Measurements from ENCODE around the gene NIPAL3.
"Not testable (repeated sequence)": the region's sequence is repeated elsewhere in the genome, so short reads cannot be mapped to it uniquely, and the experiment has no call there.

NIPAL3 gene

DNA sequence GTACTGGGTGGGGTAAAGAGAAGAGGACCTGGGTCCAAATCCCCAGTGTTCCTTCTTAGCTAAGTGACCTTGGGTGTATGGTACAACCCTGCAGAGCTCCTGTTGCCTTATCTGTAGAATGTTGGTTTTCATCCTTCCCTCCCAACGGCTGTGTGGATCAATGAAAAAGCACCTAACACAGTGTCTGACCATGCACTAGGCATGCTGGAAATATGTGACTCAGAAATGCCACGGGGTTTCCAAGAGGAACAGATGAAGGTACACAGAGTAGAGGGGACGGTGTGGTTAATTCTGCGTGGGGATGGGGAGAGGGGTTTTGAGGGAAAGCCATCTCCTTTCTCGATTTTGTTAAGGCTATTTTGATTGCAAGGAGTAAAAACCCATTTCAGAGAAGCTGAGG lies 8.6 kb downstream of the NIPAL3 start:
- DNase-seq (ENCODE audit: low spot score) = no peak

DNA sequence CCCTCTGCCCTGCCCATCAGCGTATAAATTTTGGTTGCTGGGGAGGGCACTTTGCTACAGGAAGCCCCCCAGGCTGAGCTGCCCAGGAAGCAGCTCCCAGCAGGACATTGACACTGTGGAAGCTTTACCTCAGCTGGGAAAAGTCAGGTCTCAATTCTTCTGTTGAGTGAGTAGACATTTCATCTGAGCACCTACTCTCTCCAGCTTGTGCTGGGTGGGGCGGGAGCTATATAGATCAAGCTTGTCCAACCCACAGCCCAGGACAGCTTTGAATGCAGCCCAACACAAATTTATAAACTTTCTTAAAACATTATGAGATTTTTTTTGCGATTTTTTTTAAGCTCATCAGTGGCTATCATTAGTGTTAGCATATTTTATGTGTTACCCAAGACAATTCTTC lies 9.4 kb downstream of the NIPAL3 start:
- no peak for DNase-seq (ENCODE audit: low spot score)

DNA sequence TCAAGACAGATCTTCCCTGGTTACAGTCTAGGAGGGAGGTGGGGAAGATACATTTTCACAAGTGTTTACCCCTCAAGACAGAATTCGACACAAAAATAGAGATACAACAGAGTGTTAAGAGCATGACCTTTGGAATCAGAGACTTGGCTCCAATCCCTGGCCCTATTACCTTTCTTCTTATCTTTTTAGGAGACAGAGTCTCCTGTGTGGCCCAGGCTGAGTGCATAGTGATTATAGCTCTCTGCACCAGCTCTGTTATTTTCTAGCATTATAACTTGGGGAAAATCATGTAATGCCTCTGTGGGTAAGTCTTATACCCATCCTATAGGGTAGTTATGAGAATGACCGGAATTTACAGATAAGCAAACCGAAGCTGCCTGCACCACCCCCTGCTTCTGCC lies 9.8 kb downstream of the NIPAL3 start:
- DNase-seq (ENCODE audit: low spot score) = no peak

DNA sequence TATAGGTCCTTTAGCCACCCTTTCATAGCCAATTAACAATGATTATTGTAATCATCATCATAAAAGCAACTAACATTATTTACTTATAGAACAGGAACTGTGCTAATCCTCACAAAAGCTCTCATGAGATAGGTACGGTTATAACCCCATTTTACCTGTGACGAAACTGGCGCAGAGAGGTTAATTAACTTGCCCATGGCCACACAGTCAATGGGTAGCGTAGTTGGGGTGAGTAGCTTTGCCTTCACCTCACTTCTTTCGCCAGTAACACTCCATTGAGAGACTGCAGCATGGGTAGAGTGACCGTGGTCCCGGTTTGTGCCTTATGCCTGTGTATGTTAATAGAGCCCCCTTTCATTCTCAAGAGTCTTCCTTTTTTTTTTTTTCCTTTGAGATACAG lies 10.3 kb downstream of the NIPAL3 start:
- no peak for DNase-seq (ENCODE audit: low spot score)

DNA sequence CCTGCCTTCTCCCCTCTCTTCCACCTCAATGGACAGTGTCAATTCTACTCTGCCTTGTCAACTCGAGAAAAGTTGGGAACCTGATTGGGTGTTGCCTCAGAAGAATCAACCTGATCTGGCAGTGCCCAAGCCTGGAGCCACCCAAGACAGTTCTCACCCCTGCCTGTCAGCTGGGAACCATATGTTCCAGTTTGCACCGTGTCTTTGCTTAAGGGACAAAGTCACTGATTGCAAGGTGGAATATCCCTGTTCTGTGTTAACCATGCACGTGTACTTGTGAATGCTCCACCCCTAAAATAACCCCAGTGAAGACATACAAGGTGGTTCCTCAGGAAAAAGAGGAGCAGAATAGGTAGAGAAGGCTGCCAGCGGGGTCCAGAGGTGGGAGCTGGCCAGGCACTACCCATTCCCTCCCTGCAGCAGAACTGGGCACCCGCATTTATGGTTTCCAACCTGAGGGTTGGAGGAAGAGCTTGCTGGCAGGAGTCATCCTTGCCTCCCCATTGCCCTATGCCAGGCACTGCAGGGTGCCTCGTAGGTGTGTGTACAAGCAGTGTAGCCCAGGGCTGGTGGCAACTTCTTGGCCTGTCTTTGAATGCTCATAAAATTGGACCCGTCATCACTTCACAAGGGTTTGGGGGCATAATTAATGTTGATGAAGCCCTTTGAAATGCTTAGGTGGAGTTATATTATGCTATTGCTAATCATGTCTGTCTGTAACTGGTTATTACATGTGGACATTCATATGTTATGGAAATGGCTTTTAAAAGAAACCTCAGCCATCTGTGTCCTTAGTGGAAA lies 11.3 kb downstream of the NIPAL3 start:
- no peak for DNase-seq (ENCODE audit: low spot score)

DNA sequence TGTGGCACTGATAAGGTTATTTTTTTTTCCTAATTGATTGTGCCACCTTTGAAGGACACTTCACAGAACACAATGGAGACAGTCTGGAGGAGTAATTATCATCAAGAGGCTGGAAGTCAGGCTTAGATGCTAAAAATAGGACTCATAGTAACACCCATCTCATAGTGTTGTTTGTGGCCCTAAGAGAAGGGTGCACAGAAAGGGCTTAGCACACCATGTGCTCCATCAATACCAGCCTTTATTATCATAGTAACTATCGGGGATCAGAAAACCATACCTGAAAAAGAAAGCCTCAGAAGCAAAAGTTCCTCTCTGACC lies 11.9 kb downstream of the NIPAL3 start:
- no peak for DNase-seq (ENCODE audit: low spot score)

DNA sequence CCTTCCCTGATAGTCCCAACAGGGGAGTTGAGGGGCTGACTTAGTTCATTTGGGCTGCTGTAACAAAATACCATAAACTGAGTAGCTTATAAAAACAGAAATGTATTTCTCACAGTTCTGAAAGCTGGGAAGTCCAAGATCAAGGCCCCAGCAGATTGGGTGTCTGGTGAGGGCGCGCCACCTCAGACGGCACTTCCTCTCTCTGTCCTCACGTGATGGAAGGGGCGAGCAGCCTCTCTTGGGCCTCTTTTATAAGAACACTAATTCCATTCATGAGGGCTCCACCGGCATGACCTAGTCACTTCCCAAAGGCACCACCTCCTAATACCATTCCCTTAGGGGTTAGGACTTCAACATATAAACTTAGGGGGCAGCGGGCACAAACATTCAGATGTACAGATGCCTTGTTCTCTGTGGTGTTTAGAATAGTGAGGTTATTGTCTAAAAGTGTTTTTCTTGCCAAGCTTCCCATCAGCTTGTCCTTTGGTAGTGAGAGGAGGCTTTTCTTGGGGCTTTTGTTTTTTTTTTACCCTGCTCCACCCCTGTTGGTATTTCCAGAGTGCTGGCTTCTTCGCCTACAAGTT lies 20.3 kb downstream of the NIPAL3 start:
- peak; percentile 56 for DNase-seq (ENCODE audit: low spot score)

DNA sequence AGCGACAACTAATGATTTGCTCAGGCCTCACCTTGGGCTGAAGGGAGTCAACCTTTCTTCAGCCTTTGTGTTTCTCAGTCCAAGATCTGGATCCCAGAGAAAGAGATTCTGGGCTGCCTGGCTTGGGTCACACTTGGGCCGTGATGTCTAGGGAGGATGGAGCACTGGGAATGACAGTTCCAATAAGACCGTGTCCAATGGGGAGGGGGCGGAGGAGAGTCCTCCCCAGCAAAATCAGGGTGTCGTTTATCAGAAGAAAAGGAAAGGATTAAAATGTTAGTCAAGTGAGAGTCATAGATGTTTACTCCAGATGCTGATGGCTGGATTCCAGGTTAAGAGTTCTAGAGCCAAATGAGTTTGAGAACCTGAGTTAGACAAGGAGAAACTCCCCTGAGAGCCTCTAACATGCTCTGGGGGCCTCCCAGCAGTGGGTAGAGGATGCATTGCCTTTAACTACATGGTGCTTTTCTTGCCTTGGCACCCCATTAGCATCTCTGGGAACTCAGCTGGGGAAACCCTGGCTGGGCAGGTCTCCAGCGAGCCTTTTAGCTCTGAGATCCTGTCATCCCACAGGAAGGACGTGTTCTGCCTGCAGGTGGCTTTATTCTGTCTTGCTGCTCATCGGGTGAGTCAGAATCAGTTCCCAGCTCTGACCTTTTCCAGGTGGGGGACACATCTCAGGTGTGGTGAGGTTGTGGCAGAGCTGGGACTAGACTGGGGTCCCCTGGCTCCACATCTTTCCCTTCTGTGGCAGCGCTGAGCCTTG lies 22.2 kb downstream of the NIPAL3 start:
- no peak for DNase-seq (ENCODE audit: low spot score)

DNA sequence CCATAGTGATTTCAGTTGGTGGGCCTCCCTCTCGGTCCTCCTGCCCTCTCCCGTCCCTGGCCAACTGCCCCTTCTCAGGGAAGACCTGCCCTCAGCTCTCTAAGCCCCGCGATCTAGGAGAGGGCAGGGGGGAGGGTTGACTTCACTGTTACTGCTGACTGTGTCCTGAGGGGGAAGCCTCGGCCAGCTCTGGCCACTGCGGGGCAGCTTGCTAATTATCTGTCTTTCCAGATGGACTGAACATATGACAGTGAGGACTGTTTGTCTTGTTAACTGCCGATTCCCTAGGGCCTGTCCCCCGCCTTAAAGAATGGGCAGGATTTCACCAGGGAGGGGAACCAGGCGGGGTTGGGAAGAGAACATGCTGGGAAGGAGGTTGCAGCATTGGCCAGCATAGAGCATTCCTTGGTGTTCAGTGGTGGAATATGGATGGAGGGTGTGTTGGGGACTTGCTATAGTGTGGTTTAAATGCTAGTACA lies 22.9 kb downstream of the NIPAL3 start:
- DNase-seq (ENCODE audit: low spot score) = no peak

DNA sequence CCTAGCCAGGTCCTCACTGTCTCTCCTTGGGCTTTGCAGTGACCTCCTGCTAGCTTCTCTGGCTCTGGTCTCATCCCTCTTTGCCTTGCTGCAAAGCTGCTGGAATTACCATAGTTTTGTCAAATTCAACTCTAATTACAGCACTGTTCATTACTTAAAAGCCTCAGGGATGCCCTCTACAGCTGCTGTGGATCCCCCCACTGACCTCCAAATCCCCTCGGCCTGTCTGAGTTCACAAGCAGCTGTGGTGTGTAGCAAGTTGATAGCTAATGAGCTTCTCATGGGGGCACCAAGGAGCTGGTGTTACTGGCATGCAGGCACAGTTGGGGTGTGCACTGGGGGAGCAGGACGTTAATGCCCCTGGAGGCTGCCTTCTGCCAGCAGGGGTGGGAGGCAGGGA lies 24.8 kb downstream of the NIPAL3 start:
- DNase-seq (ENCODE audit: low spot score) = no peak

DNA sequence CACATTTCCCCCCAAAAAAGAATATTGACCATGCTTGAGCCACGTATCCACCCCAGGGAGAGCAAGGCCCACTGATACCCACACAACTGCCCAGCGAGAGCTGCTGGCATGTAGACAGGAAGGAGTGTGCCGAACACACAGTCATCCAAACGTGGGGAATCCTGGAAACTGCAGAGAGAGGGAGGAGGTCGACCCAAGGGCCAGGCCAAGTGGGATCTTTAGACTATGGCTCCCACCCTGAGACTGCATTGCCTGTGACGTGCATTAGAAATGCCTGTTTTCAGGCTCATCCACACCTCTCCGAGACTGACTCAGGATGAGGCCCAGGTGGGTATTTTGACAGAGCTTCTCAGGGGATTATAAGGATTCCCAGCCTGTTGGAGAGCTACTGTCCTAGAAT lies 25.9 kb downstream of the NIPAL3 start:
- no peak for DNase-seq (ENCODE audit: low spot score)

DNA sequence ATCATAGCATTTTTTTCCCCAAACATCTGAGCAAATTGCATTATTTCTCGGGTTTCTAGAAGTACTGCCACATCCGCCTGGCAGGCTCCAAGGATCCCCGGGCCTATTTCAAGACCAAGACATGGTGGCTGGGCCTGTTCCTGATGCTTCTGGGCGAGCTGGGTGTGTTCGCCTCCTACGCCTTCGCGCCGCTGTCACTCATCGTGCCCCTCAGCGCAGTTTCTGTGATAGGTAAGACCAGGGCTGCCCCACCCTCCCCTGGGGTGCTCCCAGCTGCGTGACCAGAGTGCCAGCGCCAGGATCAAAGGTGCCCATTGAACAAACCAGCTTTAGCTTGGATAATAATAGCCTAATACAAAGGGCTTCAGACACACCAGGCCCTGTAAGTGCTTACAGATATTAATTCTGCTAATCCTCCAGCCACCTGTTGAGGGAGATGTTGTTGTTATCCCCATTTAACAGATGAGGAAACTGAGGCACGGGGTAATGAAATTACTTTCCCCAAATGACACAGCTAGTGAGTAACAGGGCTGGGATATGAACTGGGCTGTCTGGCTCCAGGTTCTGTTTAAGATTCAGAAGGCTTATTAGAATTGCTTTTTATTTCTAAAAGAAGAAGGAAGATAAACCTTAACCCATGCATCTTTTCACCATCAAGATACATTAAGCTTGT lies 26.5 kb downstream of the NIPAL3 start:
- DNase-seq (ENCODE audit: low spot score) = no peak

DNA sequence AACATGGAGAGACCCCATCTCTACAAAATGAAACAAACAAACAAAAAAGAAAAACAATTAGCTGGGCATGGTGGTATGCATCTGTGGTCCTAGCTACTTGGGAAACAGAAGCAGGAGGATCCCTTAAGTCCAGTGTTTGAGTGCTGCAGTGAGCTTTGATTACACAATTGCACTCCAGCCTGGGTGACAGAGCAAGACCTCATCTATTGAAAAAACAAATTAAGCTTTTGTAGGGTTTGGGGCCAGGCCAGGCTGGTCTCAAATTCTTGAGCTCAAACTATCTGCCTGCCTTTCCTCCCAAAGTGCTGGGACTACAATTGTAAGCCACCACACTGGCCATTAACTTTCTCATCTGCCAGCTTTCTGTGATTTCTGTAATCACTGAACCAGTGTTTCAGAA lies 27.2 kb downstream of the NIPAL3 start:
- no peak for DNase-seq (ENCODE audit: low spot score)

DNA sequence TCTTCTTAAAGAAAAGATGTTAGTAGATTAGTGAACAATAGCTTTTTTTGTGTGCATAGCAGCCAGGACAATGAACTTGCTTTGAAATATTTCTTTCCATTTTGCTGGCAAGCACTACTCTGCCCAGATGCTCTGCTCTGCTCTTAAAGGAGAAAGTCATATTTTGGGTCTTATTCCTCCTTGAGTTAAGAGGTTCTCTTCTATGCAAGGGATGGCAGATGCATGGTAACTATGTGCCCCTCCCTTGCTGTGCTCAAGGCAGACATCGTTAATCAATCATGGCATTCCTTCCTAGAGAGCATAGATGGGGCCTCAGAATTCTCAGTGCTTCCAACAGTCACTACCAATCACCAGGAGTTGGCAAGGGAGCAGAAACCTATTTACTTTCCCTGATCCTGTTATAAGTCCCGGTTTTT lies 27.6 kb downstream of the NIPAL3 start:
- peak; percentile 53 for DNase-seq (ENCODE audit: low spot score)

DNA sequence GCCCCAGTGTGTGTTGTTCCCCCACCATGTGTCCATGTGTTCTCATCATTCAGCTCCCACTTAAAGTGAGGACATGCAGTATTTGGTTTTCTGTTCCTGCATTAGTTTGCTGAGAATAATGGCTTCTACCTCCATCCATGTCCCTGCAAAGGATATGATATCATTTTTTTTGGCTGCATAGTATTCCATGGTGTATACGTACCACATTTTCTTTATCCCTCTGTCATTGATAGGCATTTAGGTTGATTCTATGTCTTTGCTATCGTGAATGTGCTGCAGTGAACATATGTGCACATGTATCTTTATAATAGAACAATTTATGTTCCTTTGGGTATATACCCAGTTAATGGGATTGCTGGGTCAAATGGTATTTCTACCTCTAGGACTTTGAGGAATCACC lies 30.8 kb downstream of the NIPAL3 start:
- DNase-seq (ENCODE audit: low spot score) = not testable (repeated sequence)

DNA sequence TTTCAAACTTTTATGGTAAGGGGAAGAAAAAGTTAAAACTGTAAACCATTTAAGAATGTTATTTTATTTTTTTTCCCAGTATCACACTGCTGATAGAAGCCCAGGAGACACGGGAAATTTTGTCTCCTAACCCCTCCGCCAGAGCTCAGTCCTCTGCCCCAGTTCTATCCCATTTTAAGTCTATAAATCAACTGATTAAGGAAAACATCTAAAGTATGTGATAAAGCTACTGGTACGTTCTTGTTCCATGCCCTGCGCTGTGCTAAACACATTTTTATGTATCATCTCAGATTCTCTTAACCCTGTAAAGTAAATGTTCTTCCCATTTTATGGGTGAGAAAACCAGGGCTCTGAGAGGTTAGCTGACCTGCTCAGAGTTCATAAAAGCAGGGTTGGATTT lies 34.7 kb downstream of the NIPAL3 start:
- no peak for DNase-seq (ENCODE audit: low spot score)

DNA sequence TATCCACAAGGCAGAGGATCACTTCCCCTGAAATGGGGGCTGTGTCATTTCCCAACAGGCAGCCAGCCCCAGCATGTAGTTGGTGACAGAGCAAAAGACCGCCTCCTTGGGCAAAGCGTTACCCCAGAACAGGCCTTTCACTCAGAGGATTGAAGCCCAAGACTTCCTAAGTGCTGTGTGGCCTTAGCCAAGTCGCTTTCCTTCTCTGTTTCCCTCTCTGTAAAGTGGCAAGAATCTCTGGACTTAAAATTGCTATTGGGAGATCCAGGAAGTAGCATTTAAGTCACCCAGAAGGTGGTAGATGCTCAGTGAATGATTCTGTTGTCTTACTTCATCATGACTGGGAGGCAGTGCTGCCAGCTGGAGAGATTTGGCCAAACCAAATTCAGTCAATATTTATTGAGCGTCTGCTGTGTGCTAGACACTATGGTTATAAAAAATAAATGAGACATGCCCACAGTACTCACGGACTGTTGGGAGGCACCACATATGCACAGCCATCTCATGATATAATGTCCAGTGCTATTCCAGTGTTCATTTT lies 35.3 kb downstream of the NIPAL3 start:
- DNase-seq (ENCODE audit: low spot score) = no peak

DNA sequence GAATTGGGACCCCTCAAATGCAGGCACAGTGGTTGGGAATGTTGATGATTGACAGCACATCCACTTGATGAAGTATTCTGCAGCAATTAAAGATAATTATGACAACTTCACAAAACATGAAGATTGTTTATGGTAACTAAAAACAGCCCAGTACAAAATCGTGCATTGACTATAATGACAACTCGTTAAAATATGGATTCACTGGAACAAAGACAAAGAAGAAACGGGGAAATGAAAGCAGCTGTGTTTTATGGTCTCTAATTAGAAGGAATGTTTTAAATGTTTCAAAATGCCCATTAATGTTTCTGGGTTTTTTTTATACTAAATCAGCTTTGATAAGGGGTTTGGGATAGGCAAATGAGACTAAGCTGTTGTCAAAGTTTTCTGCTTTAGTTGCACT lies 36.1 kb downstream of the NIPAL3 start:
- no peak for DNase-seq (ENCODE audit: low spot score)

DNA sequence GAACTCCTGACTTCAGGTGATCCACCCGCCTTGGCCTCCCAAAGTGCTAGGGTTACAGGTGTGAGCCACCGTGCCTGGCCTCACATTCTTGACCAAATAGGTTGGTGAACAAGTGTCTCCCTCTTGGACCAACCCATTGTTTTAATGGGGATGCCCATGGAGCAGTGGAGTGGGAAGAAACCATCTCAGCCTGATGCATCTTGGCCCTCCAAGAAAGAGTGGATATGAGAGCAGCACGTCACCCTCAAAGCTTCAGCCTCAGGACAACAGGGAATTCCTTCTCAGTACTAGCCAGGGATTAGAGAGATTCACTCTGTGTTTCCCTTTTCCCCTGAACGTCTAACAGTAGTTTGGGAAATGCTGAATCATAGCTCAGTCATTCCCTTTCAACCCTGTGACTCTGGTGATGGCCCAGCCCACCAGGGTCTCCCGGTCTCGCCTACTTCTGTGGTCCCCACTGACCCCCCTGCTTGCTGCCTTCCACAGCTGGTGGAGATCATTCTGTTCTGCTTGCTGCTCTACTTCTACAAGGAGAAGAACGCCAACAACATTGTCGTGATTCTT lies 37.4 kb downstream of the NIPAL3 start:
- no peak for DNase-seq (ENCODE audit: low spot score)

DNA sequence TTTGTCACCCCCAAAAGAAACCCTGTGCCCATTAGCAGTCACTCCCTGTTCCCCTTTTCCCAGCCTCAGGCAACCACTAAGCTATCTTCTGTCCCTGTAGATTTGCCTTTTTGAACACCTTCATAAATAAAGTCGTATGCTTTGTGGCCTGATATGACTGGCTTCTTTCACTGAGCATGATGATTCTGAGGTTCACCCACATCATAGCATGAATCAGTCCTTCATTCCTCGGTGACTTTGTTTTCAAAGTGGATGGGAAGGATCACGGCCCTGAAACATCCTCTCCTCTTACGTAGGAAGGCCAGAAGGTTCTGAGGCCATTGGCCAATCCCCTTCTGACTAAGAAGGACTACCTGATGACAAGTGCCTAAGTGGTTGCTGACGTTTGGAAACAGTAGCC lies 39.1 kb downstream of the NIPAL3 start:
- DNase-seq (ENCODE audit: low spot score) = no peak

DNA sequence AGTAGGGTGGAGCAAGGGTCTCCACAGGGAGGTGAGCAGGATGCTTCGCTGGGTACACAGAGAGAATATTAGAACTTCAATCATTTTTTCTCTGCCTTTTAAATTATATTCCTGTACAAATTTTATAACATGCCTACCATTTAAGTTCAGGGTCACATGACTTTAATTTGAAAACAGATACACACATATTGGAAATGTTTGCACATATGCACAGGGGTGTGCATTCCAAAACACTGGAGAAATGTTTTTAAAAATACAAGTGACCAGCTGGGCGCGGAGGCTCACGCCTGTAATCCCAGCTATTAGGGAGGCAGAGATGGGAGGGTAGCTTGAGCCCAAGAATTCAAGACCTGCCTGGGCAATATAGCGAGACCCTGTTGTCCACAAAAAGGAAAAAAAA lies 39.7 kb downstream of the NIPAL3 start:
- no peak for DNase-seq (ENCODE audit: low spot score)

DNA sequence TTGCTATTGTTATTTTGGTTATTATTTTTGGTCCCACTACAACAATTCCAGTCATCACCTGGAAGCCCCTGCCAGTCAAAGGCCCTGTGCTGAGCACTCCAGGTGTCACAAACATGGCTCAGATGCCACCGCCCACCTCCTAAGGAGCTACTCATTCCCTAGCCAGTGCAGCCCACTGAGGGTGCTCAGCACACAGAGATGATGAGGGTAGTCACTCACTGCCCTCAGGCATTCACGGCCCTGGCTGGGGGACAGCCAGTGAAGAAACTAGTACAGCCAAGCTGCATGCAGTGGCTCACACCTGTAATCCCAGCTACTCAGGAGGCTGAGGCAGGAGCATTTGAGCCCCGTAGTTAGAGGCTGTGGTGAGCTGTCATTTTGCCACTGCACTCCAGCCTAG lies 42.3 kb downstream of the NIPAL3 start:
- no peak for DNase-seq (ENCODE audit: low spot score)

Measured in COLO829 (cell line).